Measurements from ENCODE around the gene ELOA. TPM values are rescaled to one million over a fixed set of nuclear protein-coding genes. Genes with fewer than 3 reads are reported as not detected.
A peak's percentile ranks its signal among the peaks of the same experiment; 100 is the strongest.

ELOA gene
- total RNA-seq, 4 donors from 2014 or later, result 37.8 to 44.0 (median 41.2) TPM

DNA sequence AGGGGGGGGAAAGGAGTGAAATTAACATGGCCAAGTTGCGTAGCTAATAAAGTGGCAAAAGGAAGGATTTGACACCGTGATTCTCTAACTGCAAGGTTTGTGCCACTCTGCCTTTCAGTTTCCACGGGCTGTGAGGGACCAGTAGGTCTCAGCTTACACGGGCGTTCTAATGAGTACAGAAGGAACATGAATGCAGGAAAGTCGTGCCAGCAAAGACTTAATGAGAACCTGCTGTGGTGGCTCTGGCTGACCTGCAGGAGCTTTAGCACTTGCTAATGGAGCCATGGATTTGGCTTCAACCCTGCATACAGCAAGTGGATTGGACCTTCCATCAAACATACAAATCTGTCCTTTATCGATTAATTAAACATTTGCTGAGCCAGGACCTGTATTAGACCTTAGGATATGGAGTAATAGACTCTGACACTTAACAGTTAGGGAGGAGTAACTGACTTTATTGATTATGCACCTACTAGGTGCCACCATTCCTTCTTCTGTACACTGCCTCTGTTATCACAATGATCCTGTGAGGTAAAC is 19.8 kb downstream of the ELOA start:
- Histone ChIP-seq H3K9me3 (no peaks in the 10 kb centered on the region), H3K4me3 (no peak overlapping the region), H3K27ac (no peak overlapping the region), H3K4me1 (peaks cover 0 to 30% (median 0%) of the 10 kb centered on the region in 3 donors), H3K36me3 (peaks cover 15 to 95% (median 22%) of the 10 kb centered on the region in 3 donors), H3K27me3 (no peaks in the 10 kb centered on the region)
- TF ChIP-seq, protein P1, sequence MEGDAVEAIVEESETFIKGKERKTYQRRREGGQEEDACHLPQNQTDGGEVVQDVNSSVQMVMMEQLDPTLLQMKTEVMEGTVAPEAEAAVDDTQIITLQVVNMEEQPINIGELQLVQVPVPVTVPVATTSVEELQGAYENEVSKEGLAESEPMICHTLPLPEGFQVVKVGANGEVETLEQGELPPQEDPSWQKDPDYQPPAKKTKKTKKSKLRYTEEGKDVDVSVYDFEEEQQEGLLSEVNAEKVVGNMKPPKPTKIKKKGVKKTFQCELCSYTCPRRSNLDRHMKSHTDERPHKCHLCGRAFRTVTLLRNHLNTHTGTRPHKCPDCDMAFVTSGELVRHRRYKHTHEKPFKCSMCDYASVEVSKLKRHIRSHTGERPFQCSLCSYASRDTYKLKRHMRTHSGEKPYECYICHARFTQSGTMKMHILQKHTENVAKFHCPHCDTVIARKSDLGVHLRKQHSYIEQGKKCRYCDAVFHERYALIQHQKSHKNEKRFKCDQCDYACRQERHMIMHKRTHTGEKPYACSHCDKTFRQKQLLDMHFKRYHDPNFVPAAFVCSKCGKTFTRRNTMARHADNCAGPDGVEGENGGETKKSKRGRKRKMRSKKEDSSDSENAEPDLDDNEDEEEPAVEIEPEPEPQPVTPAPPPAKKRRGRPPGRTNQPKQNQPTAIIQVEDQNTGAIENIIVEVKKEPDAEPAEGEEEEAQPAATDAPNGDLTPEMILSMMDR (IDR thresholded peaks at IDR 0.05), result no peak
- TF ChIP-seq POLR2A (IDR thresholded peaks at IDR 0.05), result no peak
- WGBS, 2 donors, result 72 to 85% methylated on average over 7 of the region's 7 CpGs
- intact Hi-C loops (cut with DNase I), result no loop called here
- no peak for DNase-seq

DNA sequence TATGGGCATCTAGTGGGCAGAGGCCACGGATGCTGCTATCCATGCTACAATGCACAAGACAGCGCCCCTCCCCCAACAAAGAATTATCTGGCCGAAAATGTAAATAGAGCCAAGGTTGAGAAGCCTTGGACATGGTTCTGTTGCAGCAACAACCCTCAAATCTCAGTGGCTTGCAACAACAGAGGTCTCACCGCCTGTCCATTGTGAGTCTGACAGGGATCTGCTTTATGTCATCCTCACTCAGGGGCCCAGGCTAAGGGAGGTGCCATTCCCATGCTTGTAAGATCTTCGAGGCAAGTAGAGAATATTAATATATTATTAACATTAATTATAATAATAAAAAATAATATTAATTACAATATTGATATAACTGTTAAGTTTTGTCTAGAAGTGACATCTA is 25.5 kb downstream of the ELOA start:
- DNase-seq, result no peak
- TF ChIP-seq POLR2A (IDR thresholded peaks at IDR 0.05), result no peak
- TF ChIP-seq, protein P1 (IDR thresholded peaks at IDR 0.05), result no peak
- no peak overlapping the region for H3K27ac ChIP-seq
- H3K9me3 ChIP-seq, result no peaks in the 10 kb centered on the region
- H3K4me3 ChIP-seq, result no peak overlapping the region
- H3K4me1 ChIP-seq, result peaks cover 0 to 8% (median 0%) of the 10 kb centered on the region in 3 donors
- H3K36me3 ChIP-seq, result peaks cover 0 to 72% (median 0%) of the 10 kb centered on the region in 3 donors
- 89 to 91% methylated on average over 5 of the region's 5 CpGs for WGBS, 2 donors
- intact Hi-C loops (cut with DNase I), result no loop called here
- no peaks in the 10 kb centered on the region for H3K27me3 ChIP-seq

DNA sequence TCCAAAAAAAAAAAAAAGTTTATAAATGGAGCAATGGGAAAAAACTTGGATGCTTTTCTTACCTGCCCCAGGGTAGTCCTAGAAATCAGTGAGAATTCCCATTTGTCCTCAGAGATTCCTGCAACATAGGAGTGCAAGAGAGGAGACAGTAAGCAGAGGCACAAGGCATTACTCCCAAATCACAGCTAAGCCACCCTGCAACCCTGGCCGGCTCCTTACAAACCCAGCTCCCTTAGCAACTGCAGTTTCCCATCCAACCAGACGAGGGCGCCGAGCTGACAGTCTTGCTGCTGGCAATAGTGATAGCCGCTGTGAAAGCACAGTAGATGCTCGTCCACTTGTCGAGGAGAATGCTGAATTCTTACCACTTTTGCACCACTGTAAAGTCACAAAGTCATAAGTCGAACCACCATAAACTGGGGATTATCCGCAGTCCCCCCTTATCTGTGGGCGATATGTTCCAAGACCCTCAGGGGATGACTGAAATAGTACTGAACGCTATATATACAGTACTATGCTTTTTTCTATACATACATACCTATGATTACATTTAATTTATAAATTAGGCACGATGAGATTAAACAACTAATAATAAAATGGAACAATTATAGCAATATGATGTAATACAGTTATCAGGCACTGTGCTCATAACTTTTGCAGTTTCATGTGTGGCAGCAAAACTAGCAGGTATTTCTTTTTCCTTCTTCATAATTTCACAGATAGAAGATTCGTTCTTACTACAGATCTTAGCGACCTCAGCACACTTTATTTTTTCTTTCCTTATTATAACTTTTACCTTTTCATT is 29.0 kb downstream of the ELOA start:
- Histone ChIP-seq H3K27ac (no peak overlapping the region), H3K36me3 (peaks cover 0 to 40% (median 0%) of the 10 kb centered on the region in 3 donors), H3K9me3 (no peaks in the 10 kb centered on the region), H3K27me3 (no peaks in the 10 kb centered on the region), H3K4me1 (peaks cover 2 to 15% (median 2%) of the 10 kb centered on the region in 3 donors), H3K4me3 (no peak overlapping the region)
- no peak for TF ChIP-seq POLR2A (IDR thresholded peaks at IDR 0.05)
- TF ChIP-seq, protein P1 (IDR thresholded peaks at IDR 0.05), result peak; percentile 81 to 95 (median 87)
- peak; percentile 60 for DNase-seq
- 11 to 14% methylated on average over 13 to 14 of the region's 14 CpGs for WGBS, 2 donors
- intact Hi-C loops (cut with DNase I), result no loop called here

DNA sequence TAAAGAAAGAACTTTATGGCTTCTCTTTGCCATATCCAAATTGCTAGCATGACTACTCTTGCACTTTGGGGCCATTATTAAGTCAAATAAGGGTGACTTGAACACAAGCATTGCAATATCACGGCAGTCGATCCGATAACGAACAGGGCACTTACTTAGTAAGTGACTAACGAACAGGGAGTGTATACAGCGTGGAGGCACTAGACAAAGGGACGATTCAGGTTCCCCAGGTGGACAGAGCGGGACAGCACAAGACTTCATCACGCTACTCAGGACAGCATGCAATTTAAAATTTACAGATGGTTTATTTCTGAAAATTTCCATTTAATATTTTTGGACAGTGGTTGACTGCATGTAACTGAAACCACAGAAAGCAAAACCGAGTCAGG is 29.6 kb downstream of the ELOA start:
- Histone ChIP-seq H3K9me3 (no peaks in the 10 kb centered on the region), H3K4me3 (no peak overlapping the region), H3K4me1 (peaks cover 7 to 21% (median 7%) of the 10 kb centered on the region in 3 donors), H3K36me3 (peaks cover 0 to 34% (median 0%) of the 10 kb centered on the region in 3 donors), H3K27ac (no peak overlapping the region), H3K27me3 (no peaks in the 10 kb centered on the region)
- TF ChIP-seq POLR2A (IDR thresholded peaks at IDR 0.05), result no peak
- TF ChIP-seq, protein P1 (IDR thresholded peaks at IDR 0.05), result no peak
- intact Hi-C loops (cut with DNase I), result no loop called here
- 81 to 84% methylated on average over 10 of the region's 10 CpGs for WGBS, 2 donors
- DNase-seq, result no peak

DNA sequence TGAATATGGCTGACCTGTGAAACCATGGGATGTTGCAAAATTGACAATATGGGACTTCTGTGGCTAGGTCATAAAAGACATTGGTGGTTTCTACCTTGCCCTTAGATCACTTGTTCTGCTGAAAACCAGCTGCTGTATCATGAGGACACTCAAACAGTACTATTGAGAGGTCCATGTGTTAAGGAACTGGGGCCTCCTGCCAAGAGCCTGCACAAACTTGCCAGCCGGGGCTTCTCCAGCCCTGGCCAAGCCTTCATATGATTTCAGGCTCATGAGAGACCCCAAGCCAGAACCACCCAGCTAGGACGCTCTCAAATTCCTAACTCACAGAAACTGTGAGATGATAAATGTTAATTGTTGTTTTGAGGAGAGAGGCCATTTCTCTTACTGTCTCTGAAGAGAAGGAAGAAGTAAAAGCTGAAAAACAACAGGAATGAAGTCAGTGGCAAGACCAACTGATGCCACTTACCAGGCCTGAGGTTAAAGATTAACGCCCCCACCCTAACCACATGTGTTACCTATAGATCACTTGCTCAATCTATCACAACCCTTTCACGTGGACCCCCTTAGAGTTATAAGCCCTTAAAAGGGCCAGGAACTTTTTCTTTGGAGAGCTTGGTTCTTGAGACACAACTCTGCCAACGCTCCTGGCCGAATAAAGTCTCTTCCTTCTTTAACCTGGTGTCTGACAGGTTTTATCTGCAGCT is 31.1 kb downstream of the ELOA start:
- Histone ChIP-seq H3K36me3 (peaks cover 0 to 21% (median 0%) of the 10 kb centered on the region in 3 donors), H3K4me1 (peaks cover 13 to 29% (median 16%) of the 10 kb centered on the region in 3 donors), H3K4me3 (no peak overlapping the region), H3K9me3 (no peaks in the 10 kb centered on the region), H3K27ac (no peak overlapping the region), H3K27me3 (no peaks in the 10 kb centered on the region)
- TF ChIP-seq, protein P1 (IDR thresholded peaks at IDR 0.05), result no peak
- no peak for TF ChIP-seq POLR2A (IDR thresholded peaks at IDR 0.05)
- WGBS, 2 donors, result 68 to 73% methylated on average over 6 of the region's 6 CpGs
- DNase-seq, result no peak
- intact Hi-C loops (cut with DNase I), result no loop called here
